ENCODE measurements around the gene RAMP3. TPM values are rescaled to one million over a fixed set of nuclear protein-coding genes. Genes with fewer than 3 reads are reported as not detected.

Gene RAMP3
- total RNA-seq, 2 donors from 2014 or later: 35.8 to 43.5 TPM

DNA sequence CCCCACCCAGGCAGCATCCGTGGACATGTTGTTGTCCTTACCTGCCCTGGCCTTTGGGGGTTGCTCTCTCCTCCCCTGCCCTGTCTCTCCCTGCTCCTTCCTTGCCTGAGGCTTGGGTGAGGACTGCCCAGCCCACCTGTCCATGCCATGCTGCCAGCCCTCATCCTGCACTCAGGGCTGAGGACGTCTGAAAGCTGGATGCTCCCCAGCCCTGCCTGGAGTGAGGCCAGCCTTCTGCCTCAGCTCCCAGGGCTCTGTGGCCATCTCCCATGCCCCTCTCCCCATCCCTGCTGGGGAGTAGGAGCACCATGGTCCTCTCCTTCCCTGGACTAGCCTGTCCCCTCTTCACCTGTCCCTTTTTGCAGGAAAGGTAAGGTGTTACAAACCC lies 68.4 kb downstream of the RAMP3 start:
- intact Hi-C loops (cut with DNase I): no loop called here
- H3K4me1 ChIP-seq (replicated peaks): no peaks in the 10 kb centered on the region
- no peak overlapping the region for H3K27ac ChIP-seq
- TF ChIP-seq, protein P1, sequence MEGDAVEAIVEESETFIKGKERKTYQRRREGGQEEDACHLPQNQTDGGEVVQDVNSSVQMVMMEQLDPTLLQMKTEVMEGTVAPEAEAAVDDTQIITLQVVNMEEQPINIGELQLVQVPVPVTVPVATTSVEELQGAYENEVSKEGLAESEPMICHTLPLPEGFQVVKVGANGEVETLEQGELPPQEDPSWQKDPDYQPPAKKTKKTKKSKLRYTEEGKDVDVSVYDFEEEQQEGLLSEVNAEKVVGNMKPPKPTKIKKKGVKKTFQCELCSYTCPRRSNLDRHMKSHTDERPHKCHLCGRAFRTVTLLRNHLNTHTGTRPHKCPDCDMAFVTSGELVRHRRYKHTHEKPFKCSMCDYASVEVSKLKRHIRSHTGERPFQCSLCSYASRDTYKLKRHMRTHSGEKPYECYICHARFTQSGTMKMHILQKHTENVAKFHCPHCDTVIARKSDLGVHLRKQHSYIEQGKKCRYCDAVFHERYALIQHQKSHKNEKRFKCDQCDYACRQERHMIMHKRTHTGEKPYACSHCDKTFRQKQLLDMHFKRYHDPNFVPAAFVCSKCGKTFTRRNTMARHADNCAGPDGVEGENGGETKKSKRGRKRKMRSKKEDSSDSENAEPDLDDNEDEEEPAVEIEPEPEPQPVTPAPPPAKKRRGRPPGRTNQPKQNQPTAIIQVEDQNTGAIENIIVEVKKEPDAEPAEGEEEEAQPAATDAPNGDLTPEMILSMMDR (IDR thresholded peaks at IDR 0.05): no peak
- TF ChIP-seq POLR2A (IDR thresholded peaks at IDR 0.05): no peak
- no peak for TF ChIP-seq POLR2AphosphoS5 (IDR thresholded peaks at IDR 0.05)
- no peaks in the 10 kb centered on the region for H3K36me3 ChIP-seq
- 50% methylated on average over 2 of the region's 2 CpGs for WGBS
- DNase-seq (ENCODE audit: low spot score): no peak
- no peaks in the 10 kb centered on the region for H3K9me3 ChIP-seq
- no peak overlapping the region for H3K4me3 ChIP-seq
- H3K27me3 ChIP-seq (replicated peaks; ENCODE audit: insufficient read depth): peaks cover 17% of the 10 kb centered on the region

GRCh38 chr7:45229156-45229920 lies 71.7 kb downstream of the RAMP3 start:
- DNase-seq (ENCODE audit: low spot score): no peak
- Histone ChIP-seq H3K4me1 (replicated peaks) (no peaks in the 10 kb centered on the region), H3K27me3 (replicated peaks; ENCODE audit: insufficient read depth) (peaks cover 17% of the 10 kb centered on the region), H3K36me3 (no peaks in the 10 kb centered on the region), H3K27ac (no peak overlapping the region), H3K4me3 (no peak overlapping the region), H3K9me3 (no peaks in the 10 kb centered on the region)
- no peak for TF ChIP-seq POLR2A (IDR thresholded peaks at IDR 0.05)
- no peak for TF ChIP-seq POLR2AphosphoS5 (IDR thresholded peaks at IDR 0.05)
- TF ChIP-seq, protein P1 (IDR thresholded peaks at IDR 0.05): no peak
- intact Hi-C loops (cut with DNase I): no loop called here
- WGBS: 47% methylated on average over 8 of the region's 8 CpGs

GRCh38 chr7:45230083-45230482 lies 72.5 kb downstream of the RAMP3 start:
- no peaks in the 10 kb centered on the region for H3K4me1 ChIP-seq (replicated peaks)
- H3K9me3 ChIP-seq: no peaks in the 10 kb centered on the region
- no peak for DNase-seq (ENCODE audit: low spot score)
- intact Hi-C loops (cut with DNase I): no loop called here
- H3K27ac ChIP-seq: no peak overlapping the region
- TF ChIP-seq, protein P1 (IDR thresholded peaks at IDR 0.05): no peak
- no peak for TF ChIP-seq POLR2AphosphoS5 (IDR thresholded peaks at IDR 0.05)
- no peak for TF ChIP-seq POLR2A (IDR thresholded peaks at IDR 0.05)
- H3K27me3 ChIP-seq (replicated peaks; ENCODE audit: insufficient read depth): peaks cover 17% of the 10 kb centered on the region
- no peaks in the 10 kb centered on the region for H3K36me3 ChIP-seq
- WGBS: 39% methylated on average over 6 of the region's 6 CpGs
- no peak overlapping the region for H3K4me3 ChIP-seq

DNA sequence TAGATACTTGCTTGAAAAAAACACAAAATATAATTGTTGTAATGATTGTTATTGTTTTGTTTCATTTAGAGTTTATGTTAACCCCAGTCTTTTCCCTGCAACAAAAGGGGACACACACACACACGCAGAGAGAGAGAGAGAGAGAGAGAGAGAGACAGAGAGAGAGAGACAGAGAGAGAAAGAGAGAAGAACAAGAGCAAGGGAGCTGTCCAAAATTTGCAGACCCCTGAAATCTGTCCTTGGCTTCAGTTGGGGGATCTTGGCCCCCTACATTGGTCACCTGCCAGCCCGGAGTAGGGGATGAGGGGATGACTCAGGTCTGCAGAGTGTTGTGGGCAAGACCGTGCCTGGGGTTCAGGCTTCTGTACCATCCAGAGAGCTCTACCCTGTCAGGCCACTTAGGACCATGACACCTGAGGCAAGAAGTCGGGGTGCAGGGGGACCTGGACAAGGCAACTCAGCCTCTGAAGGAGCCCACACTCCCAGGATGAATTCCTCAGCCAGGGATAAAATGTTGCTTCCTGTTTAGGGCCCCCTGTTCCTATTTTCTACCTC lies 73.1 kb downstream of the RAMP3 start:
- Histone ChIP-seq H3K9me3 (no peaks in the 10 kb centered on the region), H3K4me1 (replicated peaks) (no peaks in the 10 kb centered on the region), H3K4me3 (no peak overlapping the region), H3K27me3 (replicated peaks; ENCODE audit: insufficient read depth) (peaks cover 17% of the 10 kb centered on the region), H3K27ac (no peak overlapping the region), H3K36me3 (no peaks in the 10 kb centered on the region)
- intact Hi-C loops (cut with DNase I): no loop called here
- no peak for DNase-seq (ENCODE audit: low spot score)
- TF ChIP-seq, protein P1 (IDR thresholded peaks at IDR 0.05): no peak
- TF ChIP-seq POLR2AphosphoS5 (IDR thresholded peaks at IDR 0.05): no peak
- TF ChIP-seq POLR2A (IDR thresholded peaks at IDR 0.05): no peak
- 83% methylated on average over 4 of the region's 4 CpGs for WGBS

Measured in prostate gland (tissue), 2 donors.